Coronary artery (tissue), 2 donors: Measurements from ENCODE around the gene ERCC2.
A peak's percentile ranks its signal among the peaks of the same experiment; 100 is the strongest.
"Not testable (repeated sequence)": the region's sequence is repeated elsewhere in the genome, so short reads cannot be mapped to it uniquely, and the experiment has no call there.

Source experiments
- DNase-seq: peaks from one replicate; pipeline ENCODE4 v3.0.0-alpha.2; 2017; ENCODE audit warnings: low spot score
- H3K27ac ChIP-seq, 2 donors: fragments of 200-600 bp; sonication (generic); one replicate each; pipeline ENCODE4 v1.5.1; 2016 to 2019
- H3K4me3 ChIP-seq: fragments of 200-600 bp; sonication (generic); 2 replicates; pipeline ENCODE4 v1.5.1; 2016; ENCODE audit warnings: mild to moderate bottlenecking, moderate library complexity
- CTCF ChIP-seq: fragments of 200-600 bp; sonication (generic); IDR thresholded peaks from one replicate; pipeline ENCODE4 v1.5.1; 2019; ENCODE audit warnings: antibody characterized with exemption

The ERCC2 gene

GRCh38 chr19:45370410-45371204 is at the start of gene ERCC2:
TSS of gene ERCC2 (minus strand) at chr19:45370573. CDS start at chr19:45370540, 33 bp downstream.
- peak; percentile 99 for DNase-seq
- peak within 1 kb of the TSS; percentile 37 to 81 for H3K27ac ChIP-seq
- peak within 1 kb of the TSS; percentile 98 for H3K4me3 ChIP-seq
- TF ChIP-seq CTCF, result no peak

DNA sequence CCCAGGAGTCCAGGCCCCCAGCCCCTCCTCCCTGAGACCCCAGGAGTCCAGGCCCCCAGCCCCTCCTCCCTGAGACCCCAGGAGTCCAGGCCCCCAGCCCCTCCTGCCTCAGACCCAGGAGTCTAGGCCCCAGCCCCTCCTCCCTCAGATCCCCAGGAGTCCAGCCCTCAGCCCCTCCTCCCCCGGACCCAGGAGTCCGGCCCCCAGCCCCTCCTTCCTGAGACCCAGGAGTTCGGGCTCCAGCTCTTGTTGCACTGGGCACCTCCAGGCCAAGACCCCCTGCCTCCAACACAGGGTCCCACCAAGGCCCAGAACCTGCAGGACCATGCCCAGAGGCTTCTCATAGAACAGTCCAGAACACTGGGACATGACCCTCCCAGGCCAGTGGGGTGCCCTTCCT is 49.5 kb upstream of the ERCC2 start:
- no peak for TF ChIP-seq CTCF
- Histone ChIP-seq H3K27ac (peak overlapping the region in 1 of 2 donors; percentile 41), H3K4me3 (no peak overlapping the region)
- peak; percentile 68 for DNase-seq

- peak overlapping the region in 1 of 2 donors; percentile 41 for H3K27ac ChIP-seq
Observed at GRCh38 chr19:45419396-45419795, 49.0 kb upstream of the ERCC2 start.

GRCh38 chr19:45418802-45419201 is 48.4 kb upstream of the ERCC2 start:
- no peak for TF ChIP-seq CTCF
- H3K27ac ChIP-seq, result peak overlapping the region in 1 of 2 donors; percentile 5
- DNase-seq, result no peak
- no peak overlapping the region for H3K4me3 ChIP-seq

More at GRCh38 chr19:45419396-45419795, 49.0 kb upstream of the ERCC2 start:
- DNase-seq, result no peak
- no peak for TF ChIP-seq CTCF
- no peak overlapping the region for H3K4me3 ChIP-seq

DNA sequence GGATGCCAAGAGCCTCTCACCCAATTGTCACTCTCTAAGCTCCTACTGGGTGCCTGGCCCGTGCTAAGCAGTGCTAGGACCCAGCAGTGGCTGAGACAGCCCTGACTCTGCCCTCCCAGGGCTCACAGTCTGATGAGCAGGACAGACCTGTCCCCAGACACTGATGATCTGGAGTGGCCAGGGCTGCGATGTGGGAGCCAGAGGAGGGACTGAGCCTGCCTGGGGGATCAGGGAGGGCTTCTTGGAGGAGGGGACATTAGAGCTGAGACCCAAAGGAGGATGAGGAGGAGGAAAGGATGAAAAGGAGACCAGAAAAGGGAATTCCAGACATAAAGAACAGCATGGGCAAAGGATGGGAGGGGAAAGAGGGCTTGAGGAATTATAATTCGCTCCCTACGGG is 46.8 kb upstream of the ERCC2 start:
- TF ChIP-seq CTCF, result no peak
- DNase-seq, result no peak
- H3K27ac ChIP-seq, result no peak overlapping the region
- no peak overlapping the region for H3K4me3 ChIP-seq

DNA sequence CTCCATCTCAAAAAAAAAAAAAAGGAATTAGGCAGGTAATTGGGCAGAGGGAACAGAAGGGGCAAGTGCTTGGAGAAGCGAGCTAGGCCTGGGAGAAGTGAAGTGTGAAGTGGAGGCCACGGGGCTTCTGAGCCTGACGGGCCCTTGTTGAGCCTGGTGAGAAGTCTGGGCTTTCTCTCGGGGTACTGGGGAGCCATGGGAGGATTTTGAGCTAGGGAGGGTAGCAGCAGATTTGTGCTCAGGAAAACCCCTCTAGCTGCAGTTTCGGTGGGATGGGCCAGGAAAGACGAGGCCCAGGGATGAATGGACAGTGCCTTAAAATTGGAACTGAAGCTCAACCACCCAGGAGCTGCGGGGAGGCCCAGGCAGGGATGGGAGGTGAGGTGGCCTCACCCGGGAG is 44.1 kb upstream of the ERCC2 start:
- Histone ChIP-seq H3K4me3 (no peak overlapping the region), H3K27ac (no peak overlapping the region)
- DNase-seq, result no peak
- TF ChIP-seq CTCF, result no peak

GRCh38 chr19:45413497-45413896 is 43.1 kb upstream of the ERCC2 start:
- DNase-seq, result no peak
- no peak for TF ChIP-seq CTCF

DNA sequence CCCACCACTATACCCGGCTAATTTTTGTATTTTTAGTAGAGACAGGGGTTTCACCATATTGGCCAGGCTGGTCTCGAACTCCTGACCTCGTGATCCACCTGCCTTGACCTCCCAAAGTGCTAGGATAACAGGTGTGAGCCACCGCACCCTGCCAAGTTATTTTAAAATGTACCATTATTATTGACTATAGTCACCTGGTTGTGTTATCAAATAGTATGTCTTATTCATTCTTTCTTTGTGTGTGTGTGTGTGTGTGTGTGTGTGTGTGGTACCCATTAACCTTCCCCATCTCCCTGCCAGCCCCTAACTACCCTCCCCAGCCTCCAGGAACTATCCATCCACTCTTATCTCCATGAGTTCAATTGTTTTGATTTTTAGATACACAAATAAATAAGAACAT is 40.0 kb upstream of the ERCC2 start:
- not testable (repeated sequence) for DNase-seq, H3K27ac ChIP-seq

More at GRCh38 chr19:45413497-45413896, 43.1 kb upstream of the ERCC2 start:
- no peak overlapping the region for H3K27ac ChIP-seq
- no peak overlapping the region for H3K4me3 ChIP-seq

More for the DNA sequence above, 40.0 kb upstream of the ERCC2 start:
- H3K4me3 ChIP-seq, result not testable (repeated sequence)
